GM23338 (cell line): ENCODE measurements around the gene ZNF224. TPM values are rescaled to one million over a fixed set of nuclear protein-coding genes. Genes with fewer than 3 reads are reported as not detected.

Experiments
- ATAC-seq: fragments of 200-7000 bp; cut with Tn5 transposase; 3 replicates; pipeline ENCODE4 v1.9.1; 2020
- DNase-seq: peaks from one replicate; pipeline ENCODE4 v3.0.0-alpha.2; 2015; ENCODE audit warnings: low spot score
- H2AFZ ChIP-seq: fragments of 200-600 bp; sonication (generic); 2 replicates; pipeline ENCODE4 v1.8.0; 2016; ENCODE audit warnings: antibody characterized with exemption, mild to moderate bottlenecking, moderate library complexity
- H3F3A ChIP-seq: fragments of 200-600 bp; sonication (generic); replicated peaks from 2 replicates; pipeline ENCODE4 v1.8.0; 2017; ENCODE audit warnings: antibody characterized with exemption, mixed run types, low read depth
- H3K27ac ChIP-seq: fragments of 200-600 bp; sonication (generic); 2 replicates; pipeline ENCODE4 v1.6.1; 2016; ENCODE audit warnings: low read depth
- H3K27me3 ChIP-seq: fragments of 200-600 bp; sonication (generic); 2 replicates; pipeline ENCODE4 v1.8.0; 2016; ENCODE audit warnings: mild to moderate bottlenecking, mixed run types, moderate library complexity; ENCODE audit not compliant: insufficient read depth
- H3K36me3 ChIP-seq: fragments of 200-600 bp; sonication (generic); 2 replicates; pipeline ENCODE4 v1.8.0; 2016; ENCODE audit warnings: mild to moderate bottlenecking; ENCODE audit not compliant: insufficient read depth
- H3K4me1 ChIP-seq: fragments of 200-600 bp; sonication (generic); 2 replicates; pipeline ENCODE4 v1.8.0; 2016; ENCODE audit warnings: mild to moderate bottlenecking, moderate library complexity; ENCODE audit not compliant: insufficient read depth
- H3K4me2 ChIP-seq: fragments of 200-600 bp; sonication (generic); 2 replicates; pipeline ENCODE4 v1.7.1; 2017; ENCODE audit warnings: mixed run types
- H3K4me3 ChIP-seq: fragments of 200-600 bp; sonication (generic); 2 replicates; pipeline ENCODE4 v1.6.1; 2016; ENCODE audit warnings: mixed run types
- H3K79me2 ChIP-seq: fragments of 200-600 bp; sonication (generic); replicated peaks from 2 replicates; pipeline ENCODE4 v1.8.0; 2017; ENCODE audit warnings: mild to moderate bottlenecking; ENCODE audit not compliant: insufficient read depth
- H3K9me2 ChIP-seq: fragments of 200-600 bp; sonication (generic); 2 replicates; pipeline ENCODE4 v1.8.0; 2017; ENCODE audit not compliant: insufficient read depth
- H4K20me1 ChIP-seq: fragments of 200-600 bp; sonication (generic); replicated peaks from 2 replicates; pipeline ENCODE4 v1.8.0; 2017; ENCODE audit warnings: mild to moderate bottlenecking; ENCODE audit not compliant: insufficient read depth
- H3K27ac Mint-ChIP-seq: 2 replicates; pipeline ENCODE4 v1.8.0; 2020; ENCODE audit warnings: inconsistent platforms, mild to moderate bottlenecking, moderate library complexity, mixed read lengths
- H3K27me3 Mint-ChIP-seq: 3 replicates; pipeline ENCODE4 v1.8.0; 2022; ENCODE audit warnings: low read depth, mild to moderate bottlenecking, moderate library complexity, mixed read lengths, inconsistent platforms; ENCODE audit not compliant: insufficient read depth, poor library complexity
- H3K36me3 Mint-ChIP-seq: 3 replicates; pipeline ENCODE4 v1.8.0; 2021; ENCODE audit warnings: low read depth, mild to moderate bottlenecking, inconsistent platforms, moderate library complexity, mixed read lengths
- H3K4me1 Mint-ChIP-seq: 3 replicates; pipeline ENCODE4 v1.8.0; 2020; ENCODE audit warnings: mild to moderate bottlenecking, inconsistent platforms, mixed read lengths
- H3K4me3 Mint-ChIP-seq: 3 replicates; pipeline ENCODE4 v1.8.0; 2021; ENCODE audit warnings: moderate library complexity, mild to moderate bottlenecking, inconsistent platforms, mixed read lengths
- H3K9me3 Mint-ChIP-seq: 3 replicates; pipeline ENCODE4 v1.8.0; 2020; ENCODE audit warnings: moderate library complexity, mild to moderate bottlenecking, inconsistent platforms, mixed read lengths
- CREB1 ChIP-seq: fragments of 250-450 bp; sonication (Bioruptor Pico); IDR thresholded peaks from 2 replicates; pipeline ENCODE4 v1.5.0; 2020; ENCODE audit warnings: low read depth, mild to moderate bottlenecking, moderate library complexity
- CTCF ChIP-seq, 2 experiments: fragments of 200-600 bp in 1 of 2; sonication (generic) in 1 of 2; conservative IDR thresholded peaks; 2 replicates each; pipeline versions ENCODE4 v1.5.1 to v1.6.1; 2016 to 2017; ENCODE audit warnings: antibody characterized with exemption in 2 of 2, low read depth in 2 of 2, mild to moderate bottlenecking in 2 of 2, moderate library complexity in 1 of 2
- ETS1 ChIP-seq: IDR thresholded peaks from 2 replicates; pipeline ENCODE4 v1.6.1; 2016; ENCODE audit warnings: antibody characterized with exemption
- EZH2 ChIP-seq: fragments of 200-600 bp; sonication (generic); IDR thresholded peaks from one replicate; pipeline ENCODE4 v1.8.0; 2017; ENCODE audit warnings: antibody characterized with exemption, mild to moderate bottlenecking, low read depth; ENCODE audit not compliant: unreplicated experiment
- EZH2phosphoT487 ChIP-seq: fragments of 200-600 bp; sonication (generic); IDR thresholded peaks from one replicate; pipeline ENCODE4 v1.8.1; 2018; ENCODE audit warnings: antibody characterized with exemption; ENCODE audit not compliant: unreplicated experiment
- JUNB ChIP-seq: IDR thresholded peaks from one replicate; pipeline ENCODE4 v1.6.1; 2016; ENCODE audit warnings: antibody characterized with exemption; ENCODE audit not compliant: unreplicated experiment
- POLR2AphosphoS5 ChIP-seq: IDR thresholded peaks from 2 replicates; pipeline ENCODE4 v1.6.1; 2016; ENCODE audit warnings: antibody characterized with exemption, low read depth
- REST ChIP-seq: IDR thresholded peaks from one replicate; pipeline ENCODE4 v1.6.1; 2018; ENCODE audit warnings: antibody characterized with exemption; ENCODE audit not compliant: unreplicated experiment
- STAT1 ChIP-seq: IDR thresholded peaks from one replicate; pipeline ENCODE4 v1.6.1; 2016; ENCODE audit warnings: antibody characterized with exemption; ENCODE audit not compliant: unreplicated experiment
- ZNF114 ChIP-seq: fragments of 250-450 bp; sonication (Bioruptor Pico); IDR thresholded peaks from 2 replicates; pipeline ENCODE4 v1.5.0; 2020; ENCODE audit warnings: mild to moderate bottlenecking, moderate library complexity
- ZNF462 ChIP-seq: fragments of 250-450 bp; sonication (Bioruptor Pico); IDR thresholded peaks from 2 replicates; pipeline ENCODE4 v1.5.0; 2020; ENCODE audit warnings: mild to moderate bottlenecking, moderate library complexity
- polyA plus RNA-seq: library from polyadenylated mRNA; unstranded; fragments of >200 nt; fragmentation: Nextera tagmentation; extraction: Ambion mirVana; gene quantifications from 2 replicates; pipeline ENCODE4 v1.2.1, GENCODE V29; 2016
- total RNA-seq: library from RNA; depleted of rRNA; stranded (reverse); fragments of >200 nt; shearing (Covaris generic); gene quantifications from 2 replicates; pipeline ENCODE4 v1.2.3, GENCODE V29; 2014

Gene ZNF224
- total and polyA plus RNA-seq, 2 experiments from 2014 or later: 9.4 to 16.5 TPM

- H3K4me3 ChIP-seq: no peak overlapping the region
- no peak for ATAC-seq
- peaks cover 62% of the 10 kb centered on the region for H3K9me3 Mint-ChIP-seq
These were observed 24.7 kb upstream of the ZNF224 start for GRCh38 chr19:44069415-44069814.

More at GRCh38 chr19:44069415-44069814, 24.7 kb upstream of the ZNF224 start:
- peaks cover 9% of the 10 kb centered on the region for H3K27me3 ChIP-seq
- peaks cover 7% of the 10 kb centered on the region for H3K4me1 ChIP-seq
- no peak for TF ChIP-seq ETS1
- no peak for TF ChIP-seq EZH2phosphoT487
- TF ChIP-seq ZNF462: no peak
- no peak for TF ChIP-seq CREB1 (CRISPR knock-in tag)
- no peak for TF ChIP-seq POLR2AphosphoS5
- TF ChIP-seq JUNB: no peak
- no peak for TF ChIP-seq STAT1
- no peak for TF ChIP-seq ZNF114
- TF ChIP-seq REST: no peak
- no peak for TF ChIP-seq CTCF (conservative IDR thresholded peaks at IDR 0.05; ENCODE audit: low read depth in 2 of 2)
- no peak for TF ChIP-seq EZH2
- no peak for DNase-seq
- H3F3A ChIP-seq: no peaks in the 10 kb centered on the region
- no peaks in the 10 kb centered on the region for H4K20me1 ChIP-seq
- H3K4me2 ChIP-seq: no peak overlapping the region
- peaks cover 28% of the 10 kb centered on the region for H3K36me3 ChIP-seq
- H3K27me3 Mint-ChIP-seq: peaks cover 9% of the 10 kb centered on the region
- no peak overlapping the region for H2AFZ ChIP-seq
- H3K27ac ChIP-seq: no peak overlapping the region
- H3K27ac Mint-ChIP-seq: no peak overlapping the region
- H3K9me2 ChIP-seq: peaks cover 17% of the 10 kb centered on the region
- H3K79me2 ChIP-seq: no peaks in the 10 kb centered on the region
- no peak overlapping the region for H3K4me3 Mint-ChIP-seq
- peaks cover 12% of the 10 kb centered on the region for H3K4me1 Mint-ChIP-seq
- peaks cover 61% of the 10 kb centered on the region for H3K36me3 Mint-ChIP-seq
